Measurements from ENCODE around the gene NMRK1. TPM values are rescaled to one million over a fixed set of nuclear protein-coding genes. Genes with fewer than 3 reads are reported as not detected.

Gene NMRK1
- total RNA-seq, 1 experiment from 2014 or later = 13.3 TPM

- peak; percentile 33 for DNase-seq
- Histone ChIP-seq H3K36me3 (replicated peaks; ENCODE audit: control insufficient read depth, insufficient read depth, low read length) (no peaks in the 10 kb centered on the region), H3K4me3 (ENCODE audit: insufficient read depth, low read depth, low read length) (peak overlapping the region; percentile 91), H3K27me3 (ENCODE audit: control insufficient read depth, insufficient read depth, low read length) (no peaks in the 10 kb centered on the region)
These were observed 599 bp downstream of the NMRK1 start for GRCh38 chr9:75087289-75087823.

- Histone ChIP-seq H3K36me3 (replicated peaks; ENCODE audit: control insufficient read depth, insufficient read depth, low read length) (no peaks in the 10 kb centered on the region), H3K4me3 (ENCODE audit: insufficient read depth, low read depth, low read length) (peak overlapping the region; percentile 91), H3K27me3 (ENCODE audit: control insufficient read depth, insufficient read depth, low read length) (no peaks in the 10 kb centered on the region)
- no peak for DNase-seq
These were observed 1.2 kb downstream of the NMRK1 start for GRCh38 chr9:75086541-75087288.

- Histone ChIP-seq H3K4me3 (ENCODE audit: insufficient read depth, low read depth, low read length) (no peak overlapping the region), H3K27me3 (ENCODE audit: control insufficient read depth, insufficient read depth, low read length) (no peaks in the 10 kb centered on the region), H3K36me3 (replicated peaks; ENCODE audit: control insufficient read depth, insufficient read depth, low read length) (no peaks in the 10 kb centered on the region; the same call in 1 of the 2 replicates)
- no peak for DNase-seq
These were observed 2.3 kb downstream of the NMRK1 start for GRCh38 chr9:75085640-75086039.

- H3K27me3 ChIP-seq (ENCODE audit: control insufficient read depth, insufficient read depth, low read length) = no peaks in the 10 kb centered on the region
- H3K36me3 ChIP-seq (replicated peaks; ENCODE audit: control insufficient read depth, insufficient read depth, low read length) = no peaks in the 10 kb centered on the region; the same call in 1 of the 2 replicates
- no peak overlapping the region for H3K4me3 ChIP-seq (ENCODE audit: insufficient read depth, low read depth, low read length)
- DNase-seq = no peak
These were observed 3.8 kb downstream of the NMRK1 start for GRCh38 chr9:75084081-75084672.

GRCh38 chr9:75083188-75083970, 4.6 kb downstream of the NMRK1 start:
- DNase-seq = peak; percentile 65
- H3K27me3 ChIP-seq (ENCODE audit: control insufficient read depth, insufficient read depth, low read length) = no peaks in the 10 kb centered on the region
- H3K36me3 ChIP-seq (replicated peaks; ENCODE audit: control insufficient read depth, insufficient read depth, low read length) = no peaks in the 10 kb centered on the region; the same call in 1 of the 2 replicates
- H3K4me3 ChIP-seq (ENCODE audit: insufficient read depth, low read depth, low read length) = no peak overlapping the region

GRCh38 chr9:75081632-75082031, 6.3 kb downstream of the NMRK1 start:
- Histone ChIP-seq H3K36me3 (replicated peaks; ENCODE audit: control insufficient read depth, insufficient read depth, low read length) (no peaks in the 10 kb centered on the region; the same call in 1 of the 2 replicates), H3K27me3 (ENCODE audit: control insufficient read depth, insufficient read depth, low read length) (no peaks in the 10 kb centered on the region), H3K4me3 (ENCODE audit: insufficient read depth, low read depth, low read length) (no peak overlapping the region)
- DNase-seq = no peak

- no peaks in the 10 kb centered on the region for H3K36me3 ChIP-seq (replicated peaks; ENCODE audit: control insufficient read depth, insufficient read depth, low read length)
- DNase-seq = no peak
- H3K4me3 ChIP-seq (ENCODE audit: insufficient read depth, low read depth, low read length) = no peak overlapping the region
- no peaks in the 10 kb centered on the region for H3K27me3 ChIP-seq (ENCODE audit: control insufficient read depth, insufficient read depth, low read length)
These were observed 15.1 kb downstream of the NMRK1 start for GRCh38 chr9:75072895-75073294.

- DNase-seq = no peak
- Histone ChIP-seq H3K36me3 (replicated peaks; ENCODE audit: control insufficient read depth, insufficient read depth, low read length) (no peaks in the 10 kb centered on the region), H3K27me3 (ENCODE audit: control insufficient read depth, insufficient read depth, low read length) (no peaks in the 10 kb centered on the region), H3K4me3 (ENCODE audit: insufficient read depth, low read depth, low read length) (no peak overlapping the region)
These were observed 16.3 kb downstream of the NMRK1 start for GRCh38 chr9:75071530-75072122.

GRCh38 chr9:75069171-75069570, 18.8 kb downstream of the NMRK1 start:
- H3K36me3 ChIP-seq (replicated peaks; ENCODE audit: control insufficient read depth, insufficient read depth, low read length) = no peaks in the 10 kb centered on the region
- H3K27me3 ChIP-seq (ENCODE audit: control insufficient read depth, insufficient read depth, low read length) = no peaks in the 10 kb centered on the region
- DNase-seq = no peak
- no peak overlapping the region for H3K4me3 ChIP-seq (ENCODE audit: insufficient read depth, low read depth, low read length)

GRCh38 chr9:75067894-75068293, 20.1 kb downstream of the NMRK1 start:
- no peaks in the 10 kb centered on the region for H3K36me3 ChIP-seq (replicated peaks; ENCODE audit: control insufficient read depth, insufficient read depth, low read length)
- H3K27me3 ChIP-seq (ENCODE audit: control insufficient read depth, insufficient read depth, low read length) = no peaks in the 10 kb centered on the region
- DNase-seq = no peak
- H3K4me3 ChIP-seq (ENCODE audit: insufficient read depth, low read depth, low read length) = no peak overlapping the region

GRCh38 chr9:75065510-75065909, 22.4 kb downstream of the NMRK1 start:
- H3K4me3 ChIP-seq (ENCODE audit: insufficient read depth, low read depth, low read length) = no peak overlapping the region
- DNase-seq = no peak
- no peaks in the 10 kb centered on the region for H3K27me3 ChIP-seq (ENCODE audit: control insufficient read depth, insufficient read depth, low read length)
- H3K36me3 ChIP-seq (replicated peaks; ENCODE audit: control insufficient read depth, insufficient read depth, low read length) = no peaks in the 10 kb centered on the region

GRCh38 chr9:75064307-75065025, 23.5 kb downstream of the NMRK1 start:
- DNase-seq = no peak
- Histone ChIP-seq H3K27me3 (ENCODE audit: control insufficient read depth, insufficient read depth, low read length) (no peaks in the 10 kb centered on the region), H3K4me3 (ENCODE audit: insufficient read depth, low read depth, low read length) (no peak overlapping the region), H3K36me3 (replicated peaks; ENCODE audit: control insufficient read depth, insufficient read depth, low read length) (no peaks in the 10 kb centered on the region)

GRCh38 chr9:75063556-75064305, 24.2 kb downstream of the NMRK1 start:
- DNase-seq = no peak
- Histone ChIP-seq H3K27me3 (ENCODE audit: control insufficient read depth, insufficient read depth, low read length) (no peaks in the 10 kb centered on the region), H3K4me3 (ENCODE audit: insufficient read depth, low read depth, low read length) (no peak overlapping the region), H3K36me3 (replicated peaks; ENCODE audit: control insufficient read depth, insufficient read depth, low read length) (no peaks in the 10 kb centered on the region)
